ENCODE results near the gene WSCD2. TPM values are rescaled to one million over a fixed set of nuclear protein-coding genes. Genes with fewer than 3 reads are reported as not detected.
A peak's percentile ranks its signal among the peaks of the same experiment; 100 is the strongest.

The WSCD2 gene
- total and polyA plus RNA-seq, 7 donors = 0.32 to 10.5 (median 2.6) TPM; not detected in 2

DNA sequence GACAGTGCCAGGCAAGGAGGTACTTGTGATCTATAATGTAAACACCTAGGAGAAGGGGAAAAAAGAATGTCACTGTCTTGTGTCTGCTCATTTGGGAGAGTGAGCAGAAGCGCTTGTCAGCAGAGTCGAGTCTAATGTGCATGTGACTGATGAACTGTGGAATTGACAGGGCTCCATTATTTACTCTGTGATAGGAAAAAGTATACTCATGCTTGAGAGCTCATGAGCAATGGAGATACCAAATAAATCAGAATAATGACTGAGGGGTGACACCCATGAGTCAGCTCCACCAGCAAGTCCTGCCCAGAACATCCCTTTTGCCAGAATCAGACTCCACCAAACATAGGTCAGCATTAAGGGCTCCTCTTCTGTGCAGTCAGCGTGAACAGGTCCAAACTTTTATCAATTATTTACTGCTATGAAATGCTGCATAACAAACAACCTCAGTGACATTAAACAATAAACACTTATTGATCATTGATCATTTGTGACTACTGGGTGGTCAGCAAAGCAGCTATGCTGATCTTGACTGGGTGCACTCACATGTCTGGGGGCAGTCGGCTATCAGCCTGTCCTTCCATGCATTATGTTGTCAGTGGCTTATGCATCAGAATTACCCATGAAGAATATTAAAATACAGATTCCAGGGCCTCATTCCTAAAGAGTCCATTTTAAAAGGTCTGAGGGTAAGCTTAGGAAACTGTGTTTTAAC, 29.2 kb upstream of the WSCD2 start:
- TF ChIP-seq, protein P1, sequence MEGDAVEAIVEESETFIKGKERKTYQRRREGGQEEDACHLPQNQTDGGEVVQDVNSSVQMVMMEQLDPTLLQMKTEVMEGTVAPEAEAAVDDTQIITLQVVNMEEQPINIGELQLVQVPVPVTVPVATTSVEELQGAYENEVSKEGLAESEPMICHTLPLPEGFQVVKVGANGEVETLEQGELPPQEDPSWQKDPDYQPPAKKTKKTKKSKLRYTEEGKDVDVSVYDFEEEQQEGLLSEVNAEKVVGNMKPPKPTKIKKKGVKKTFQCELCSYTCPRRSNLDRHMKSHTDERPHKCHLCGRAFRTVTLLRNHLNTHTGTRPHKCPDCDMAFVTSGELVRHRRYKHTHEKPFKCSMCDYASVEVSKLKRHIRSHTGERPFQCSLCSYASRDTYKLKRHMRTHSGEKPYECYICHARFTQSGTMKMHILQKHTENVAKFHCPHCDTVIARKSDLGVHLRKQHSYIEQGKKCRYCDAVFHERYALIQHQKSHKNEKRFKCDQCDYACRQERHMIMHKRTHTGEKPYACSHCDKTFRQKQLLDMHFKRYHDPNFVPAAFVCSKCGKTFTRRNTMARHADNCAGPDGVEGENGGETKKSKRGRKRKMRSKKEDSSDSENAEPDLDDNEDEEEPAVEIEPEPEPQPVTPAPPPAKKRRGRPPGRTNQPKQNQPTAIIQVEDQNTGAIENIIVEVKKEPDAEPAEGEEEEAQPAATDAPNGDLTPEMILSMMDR (IDR thresholded peaks at IDR 0.05) = no peak
- no peak for TF ChIP-seq POLR2AphosphoS5 (IDR thresholded peaks at IDR 0.05)
- Histone ChIP-seq H3K36me3 (no peaks in the 10 kb centered on the region), H3K9me3 (no peaks in the 10 kb centered on the region), H3K4me3 (no peak overlapping the region), H3K27ac (no peak overlapping the region), H3K27me3 (no peaks in the 10 kb centered on the region), H3K4me1 (peaks cover 0 to 6% (median 3%) of the 10 kb centered on the region in 4 donors)
- DNase-seq = no peak
- intact Hi-C loops (cut with DNase I) = loop anchor here (2.0 kb wide), 1 partner anchor 95 kb away; no protein-coding TSS in a partner anchor
- whole genome bisulfite sequencing, 2 donors = 63 to 81% methylated on average over 4 of the region's 4 CpGs

DNA sequence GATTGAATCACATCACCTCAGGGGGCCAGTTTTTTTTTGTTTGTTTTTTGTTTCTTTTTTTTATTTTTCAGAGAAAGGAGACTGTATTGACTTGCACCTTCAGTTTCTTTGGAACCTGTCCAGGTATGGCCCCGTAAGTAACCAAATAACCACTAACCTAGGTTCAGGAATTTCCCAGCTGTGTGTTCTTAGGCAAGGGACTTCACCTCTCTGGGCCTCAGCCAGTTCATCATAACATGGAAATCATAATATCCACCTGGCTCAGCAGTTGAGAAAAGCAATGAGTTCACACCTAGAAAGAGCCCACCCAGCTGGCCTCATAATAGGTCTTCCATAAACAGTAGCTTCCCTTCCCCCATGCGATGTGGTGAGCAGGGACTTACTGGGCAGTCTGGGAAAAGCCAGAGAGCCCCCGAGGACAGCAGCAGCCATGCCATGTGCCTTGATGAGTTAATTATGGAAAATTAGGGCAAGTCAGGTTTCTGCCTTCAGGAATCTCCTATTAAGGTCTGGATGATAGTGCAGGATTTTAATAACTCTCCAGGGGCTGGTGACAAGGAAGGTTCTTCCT, 27.4 kb upstream of the WSCD2 start:
- Histone ChIP-seq H3K36me3 (no peaks in the 10 kb centered on the region), H3K27ac (peak overlapping the region in 1 of 4 donors; percentile 18), H3K27me3 (no peaks in the 10 kb centered on the region), H3K4me1 (peaks cover 0 to 6% (median 3%) of the 10 kb centered on the region in 4 donors), H3K4me3 (no peak overlapping the region), H3K9me3 (no peaks in the 10 kb centered on the region)
- 56 to 72% methylated on average over 3 of the region's 3 CpGs for WGBS, 2 donors
- TF ChIP-seq EP300 (IDR thresholded peaks at IDR 0.05) = no peak
- TF ChIP-seq, protein P1 (IDR thresholded peaks at IDR 0.05) = no peak
- no peak for TF ChIP-seq POLR2AphosphoS5 (IDR thresholded peaks at IDR 0.05)
- TF ChIP-seq POLR2A (IDR thresholded peaks at IDR 0.05) = no peak
- intact Hi-C loops (cut with DNase I) = no loop called here
- no peak for DNase-seq

DNA sequence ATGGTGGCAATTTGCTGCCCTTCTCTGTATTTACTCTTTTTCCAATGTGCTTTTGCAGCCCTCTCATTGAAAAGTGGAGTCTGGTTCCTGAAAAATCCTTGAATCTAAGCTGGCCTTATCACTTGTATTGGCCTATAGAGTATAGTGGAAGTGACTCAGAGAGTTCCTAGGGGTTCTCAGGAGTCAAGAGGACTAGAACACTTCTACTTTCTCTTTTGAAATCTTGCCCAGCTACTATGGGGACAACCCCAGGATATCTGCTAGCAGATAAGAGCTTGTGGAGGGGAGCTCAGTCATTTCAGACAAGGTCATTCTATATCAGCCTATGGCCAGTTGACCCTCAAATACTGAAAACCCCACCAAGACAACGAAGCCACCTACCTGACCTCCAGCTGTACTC, 26.7 kb upstream of the WSCD2 start:
- Histone ChIP-seq H3K27me3 (no peaks in the 10 kb centered on the region), H3K4me1 (no peaks in the 10 kb centered on the region), H3K36me3 (no peaks in the 10 kb centered on the region), H3K4me3 (no peak overlapping the region), H3K9me3 (no peaks in the 10 kb centered on the region), H3K27ac (peak overlapping the region in 1 of 4 donors; percentile 18)
- 35 to 75% methylated on average over 1 of the region's 1 CpG for WGBS, 2 donors
- TF ChIP-seq, protein P1 (IDR thresholded peaks at IDR 0.05) = no peak
- TF ChIP-seq POLR2AphosphoS5 (IDR thresholded peaks at IDR 0.05) = no peak
- TF ChIP-seq POLR2A (IDR thresholded peaks at IDR 0.05) = no peak
- TF ChIP-seq EP300 (IDR thresholded peaks at IDR 0.05) = no peak
- intact Hi-C loops (cut with DNase I) = no loop called here
- no peak for DNase-seq

DNA sequence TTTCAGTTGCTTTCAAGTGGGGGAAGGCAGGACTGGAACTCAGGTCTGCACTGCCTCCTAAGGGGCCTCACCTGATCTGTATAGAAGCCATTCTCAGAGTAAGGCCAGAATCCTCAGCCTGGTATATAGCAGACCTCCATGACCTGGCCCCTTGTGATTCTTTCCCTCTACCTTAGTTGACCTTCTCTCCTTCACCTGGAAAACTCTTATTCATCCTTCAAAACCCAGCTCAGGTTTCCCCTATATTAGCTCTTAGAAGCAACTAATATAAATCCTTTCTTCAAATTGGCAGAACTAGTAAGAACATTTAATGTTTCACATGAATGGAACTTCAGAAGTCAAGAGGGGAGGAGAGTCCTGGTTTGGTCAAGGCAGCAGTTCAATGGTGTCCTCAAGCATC, 26.0 kb upstream of the WSCD2 start:
- Histone ChIP-seq H3K36me3 (no peaks in the 10 kb centered on the region), H3K27ac (no peak overlapping the region), H3K27me3 (no peaks in the 10 kb centered on the region), H3K4me1 (no peaks in the 10 kb centered on the region), H3K9me3 (no peaks in the 10 kb centered on the region), H3K4me3 (no peak overlapping the region)
- TF ChIP-seq EP300 (IDR thresholded peaks at IDR 0.05) = no peak
- TF ChIP-seq, protein P1 (IDR thresholded peaks at IDR 0.05) = no peak
- no peak for TF ChIP-seq POLR2AphosphoS5 (IDR thresholded peaks at IDR 0.05)
- no peak for TF ChIP-seq POLR2A (IDR thresholded peaks at IDR 0.05)
- intact Hi-C loops (cut with DNase I) = no loop called here
- DNase-seq = no peak
